ENCODE measurements around the gene CAPN5.

CAPN5 gene

GRCh38 chr11:77155082-77155475, 88.3 kb downstream of the CAPN5 start:
- DNase-seq: no peak

DNA sequence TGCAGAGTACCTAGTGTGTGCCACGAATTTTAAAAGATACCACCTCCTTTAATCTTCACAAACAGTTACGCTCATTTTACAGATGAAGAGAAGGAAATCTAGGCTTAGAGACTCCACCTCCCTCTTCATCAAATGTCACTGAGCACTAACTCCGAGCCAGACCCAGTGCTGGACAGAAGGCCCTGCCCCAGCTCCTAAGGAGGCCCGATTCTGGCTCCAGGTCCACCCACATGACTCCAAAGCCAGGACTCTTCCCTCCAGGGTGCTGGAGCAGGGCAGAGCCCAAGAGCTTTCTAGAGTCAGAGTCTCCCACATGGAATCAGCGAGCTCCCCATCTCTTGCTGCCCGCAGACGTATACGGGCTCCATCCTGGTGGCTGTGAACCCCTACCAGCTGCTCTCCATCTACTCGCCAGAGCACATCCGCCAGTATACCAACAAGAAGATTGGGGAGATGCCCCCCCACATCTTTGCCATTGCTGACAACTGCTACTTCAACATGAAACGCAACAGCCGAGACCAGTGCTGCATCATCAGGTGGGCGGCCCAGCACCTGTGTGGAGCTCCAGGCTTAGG, 88.9 kb downstream of the CAPN5 start:
- no peak for DNase-seq

- DNase-seq: no peak
Observed at GRCh38 chr11:77156396-77157195, 89.8 kb downstream of the CAPN5 start.

GRCh38 chr11:77158041-77158695, 91.4 kb downstream of the CAPN5 start:
- no peak for DNase-seq

- no peak for DNase-seq
Observed at GRCh38 chr11:77159219-77159936, 92.6 kb downstream of the CAPN5 start.

GRCh38 chr11:77159937-77160495, 93.2 kb downstream of the CAPN5 start:
- DNase-seq: no peak

GRCh38 chr11:77163271-77163670, 96.5 kb downstream of the CAPN5 start:
- no peak for DNase-seq

DNA sequence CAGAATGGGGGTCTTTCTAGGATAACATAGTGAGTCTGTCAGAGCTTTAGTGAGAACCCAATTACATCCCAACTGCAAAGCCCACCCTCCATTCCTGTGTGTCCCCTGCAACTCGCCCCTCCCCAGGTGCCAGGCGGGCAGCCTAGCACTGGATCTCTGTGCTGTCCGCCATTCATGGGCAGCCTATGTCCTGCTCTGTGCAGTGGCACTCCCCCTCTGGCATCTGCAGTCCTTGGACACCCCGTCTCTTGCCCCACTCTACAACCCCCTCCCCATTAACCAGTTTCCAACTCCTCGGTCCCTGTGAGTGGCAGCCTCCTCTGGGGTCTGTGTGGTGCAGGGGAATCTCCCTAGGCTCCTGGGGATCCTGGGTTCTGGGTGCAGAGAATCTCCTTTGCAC, 98.3 kb downstream of the CAPN5 start:
- DNase-seq: no peak

DNA sequence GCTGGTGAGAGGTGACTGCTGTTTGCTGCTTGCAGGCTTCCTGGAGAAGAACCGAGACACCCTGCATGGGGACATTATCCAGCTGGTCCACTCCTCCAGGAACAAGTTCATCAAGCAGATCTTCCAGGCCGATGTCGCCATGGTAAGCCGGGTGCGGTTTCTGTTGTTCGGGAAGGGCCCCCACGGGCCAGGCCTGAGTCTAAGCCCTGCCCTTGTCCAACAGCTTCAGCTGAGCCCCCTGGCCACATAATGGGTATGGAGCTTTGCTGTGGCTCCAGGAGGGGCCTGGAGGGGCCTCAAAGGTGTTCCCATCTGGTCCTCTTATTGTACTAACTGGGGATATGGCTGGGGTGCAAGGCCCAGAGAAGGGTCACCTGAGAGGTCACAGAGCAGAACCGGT, 99.2 kb downstream of the CAPN5 start:
- no peak for DNase-seq

GRCh38 chr11:77167111-77167626, 100.4 kb downstream of the CAPN5 start:
- DNase-seq: no peak

DNA sequence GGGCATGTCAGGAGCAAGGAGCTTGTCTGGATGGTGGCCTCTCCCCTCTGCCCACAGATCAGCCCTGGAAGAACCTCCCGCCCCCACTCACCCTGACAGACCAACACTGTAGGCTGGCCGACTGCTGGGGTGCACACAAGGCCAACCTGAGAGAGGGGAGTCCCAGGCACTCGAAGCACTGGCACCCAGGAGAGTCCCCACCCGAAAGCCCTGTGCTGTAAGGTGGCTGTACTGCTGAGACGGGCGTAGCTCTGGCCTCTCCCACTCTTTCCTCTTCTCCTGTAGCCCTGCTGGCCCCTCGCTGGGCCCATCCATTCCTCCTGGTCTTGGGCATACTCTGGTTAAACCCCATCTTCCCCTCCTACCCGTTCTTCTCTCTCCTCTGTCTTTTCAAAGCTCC, 101.0 kb downstream of the CAPN5 start:
- DNase-seq: no peak

DNA sequence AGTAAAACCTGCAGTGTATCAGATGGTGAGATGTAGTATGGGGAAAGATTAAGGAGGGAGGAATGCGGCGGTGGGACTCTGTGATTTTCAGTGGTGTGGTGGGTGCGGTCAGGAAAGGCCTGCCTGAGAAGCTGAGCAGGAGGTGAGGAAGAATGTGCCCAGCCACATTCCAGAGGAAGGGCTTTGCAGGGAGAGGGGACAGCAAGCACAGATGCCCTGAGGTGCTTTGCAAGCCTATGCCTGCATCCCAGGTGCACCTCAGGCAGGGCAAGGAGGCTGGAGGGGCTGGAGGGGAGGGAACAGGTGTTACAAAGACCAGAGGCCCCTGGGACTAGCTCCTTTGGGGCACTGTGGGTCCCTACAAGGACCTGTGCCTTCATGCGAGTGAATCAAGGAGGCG, 103.3 kb downstream of the CAPN5 start:
- DNase-seq: no peak

DNA sequence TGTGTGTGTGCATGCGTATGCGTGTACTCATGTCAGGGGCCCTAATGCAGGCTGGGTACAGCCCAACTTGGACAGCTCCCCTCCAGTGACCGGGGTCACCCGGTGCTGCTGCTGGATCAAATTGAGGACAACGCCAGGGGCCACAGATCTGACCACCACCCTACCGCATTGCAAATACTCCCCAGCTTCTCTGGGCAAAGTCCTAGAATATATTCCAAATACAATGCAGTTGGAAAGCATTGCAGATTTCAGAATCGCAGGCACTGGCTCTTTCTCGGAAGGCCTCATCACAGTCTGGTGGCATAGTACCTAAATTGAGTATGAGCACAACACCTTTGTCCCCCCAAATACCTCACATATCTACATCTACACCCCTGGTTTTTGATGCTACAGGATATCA, 104.5 kb downstream of the CAPN5 start:
- DNase-seq: no peak

DNA sequence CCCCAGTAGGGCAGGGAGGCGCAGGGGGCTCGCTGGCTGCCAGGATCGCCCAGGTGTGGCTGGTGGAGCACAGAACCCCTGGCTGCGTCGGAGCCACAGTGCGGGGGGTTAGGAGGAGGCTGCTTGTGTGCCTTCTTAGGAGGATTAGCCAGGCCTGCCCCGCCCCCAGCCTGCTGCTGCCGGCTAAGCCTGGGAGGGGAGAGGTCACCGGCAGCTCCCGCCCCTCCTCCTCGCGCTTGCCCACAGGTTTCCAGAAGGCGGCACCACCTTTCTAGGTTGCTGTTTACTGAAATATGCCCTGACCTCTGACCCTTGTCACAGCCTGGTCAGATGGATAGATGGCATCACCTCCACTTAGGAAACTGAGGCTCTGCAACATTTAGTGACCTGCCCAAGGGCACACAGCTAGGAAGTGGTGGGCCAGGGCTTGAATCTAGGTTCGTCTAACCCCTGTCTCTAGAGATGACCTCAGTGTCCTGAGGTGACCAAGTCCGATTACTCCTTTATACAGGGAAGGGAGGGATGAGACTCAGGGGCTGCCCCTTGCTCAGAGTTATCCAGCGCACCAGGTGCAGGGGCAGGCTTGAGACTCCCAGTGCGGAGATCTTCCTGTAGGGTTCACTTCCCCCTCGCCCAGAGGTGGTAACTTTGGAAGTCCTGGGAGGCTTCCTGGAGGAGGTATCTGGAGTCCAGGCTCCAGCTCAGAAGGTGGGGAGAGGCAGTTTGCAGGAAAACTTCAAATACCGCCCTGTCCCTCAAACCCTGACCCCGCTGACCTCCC, 105.3 kb downstream of the CAPN5 start:
- DNase-seq: no peak

GRCh38 chr11:77172666-77172982, 105.9 kb downstream of the CAPN5 start:
- DNase-seq: no peak

DNA sequence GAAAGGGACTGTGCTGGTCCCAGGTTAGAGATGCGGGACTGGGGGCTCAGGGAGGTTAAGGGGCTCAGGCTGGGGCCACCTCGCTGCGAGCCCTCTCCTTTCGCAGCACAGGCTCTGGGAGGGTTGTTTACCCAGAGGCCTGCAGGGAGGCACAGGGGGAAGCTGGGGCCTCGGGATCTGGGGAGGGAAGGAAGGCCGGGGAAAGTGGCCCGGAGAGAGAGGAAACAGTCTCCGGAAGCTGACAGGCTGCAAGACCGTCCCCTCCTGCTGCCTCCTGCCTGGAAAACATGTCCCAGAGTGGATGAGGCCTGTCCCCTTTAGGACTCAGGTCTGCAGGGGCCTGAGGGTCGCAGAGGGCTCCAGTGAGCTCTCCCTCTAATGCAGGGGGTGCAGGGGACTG, 106.7 kb downstream of the CAPN5 start:
- no peak for DNase-seq

GRCh38 chr11:77174559-77174958, 107.8 kb downstream of the CAPN5 start:
- DNase-seq: no peak

DNA sequence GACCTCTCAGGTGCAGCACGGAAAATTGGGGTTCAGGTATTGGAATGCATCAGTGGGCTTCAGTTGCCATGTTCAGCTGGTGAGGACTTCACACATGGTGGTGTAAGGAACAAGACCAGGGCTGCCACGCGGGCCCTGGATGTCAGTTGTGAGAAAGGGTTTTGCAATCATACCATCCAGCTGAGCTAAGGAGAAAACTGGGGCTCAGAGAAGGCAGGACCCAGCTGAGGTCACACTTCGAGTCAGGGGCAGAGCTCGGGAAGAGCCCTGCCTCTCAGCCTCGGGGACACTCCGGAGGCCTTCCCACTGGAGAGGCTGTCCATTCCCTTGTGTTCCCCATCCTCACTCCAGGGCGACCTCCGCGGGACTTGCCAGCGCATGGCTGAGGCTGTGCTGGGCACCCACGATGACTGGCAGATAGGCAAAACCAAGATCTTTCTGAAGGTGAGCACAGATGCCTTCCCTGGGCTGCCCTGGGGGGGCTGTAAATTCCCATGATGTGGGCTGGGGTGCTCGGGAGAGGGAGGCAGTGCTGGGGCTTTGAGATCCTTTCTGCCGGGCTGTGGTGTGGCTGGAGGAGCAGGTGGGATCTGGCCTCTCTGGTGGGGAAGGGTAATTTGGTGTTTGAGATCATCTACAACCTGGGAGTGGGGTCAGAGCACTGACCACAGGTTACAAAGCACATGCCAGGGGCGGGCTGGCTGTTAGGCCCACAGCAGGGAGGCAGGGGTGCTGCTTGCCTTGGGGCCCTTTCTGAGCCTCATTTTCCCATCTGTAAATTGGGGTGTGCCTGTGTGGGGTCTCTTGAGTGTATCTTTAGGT, 108.5 kb downstream of the CAPN5 start:
- DNase-seq: no peak

Data from activated CD4-positive, CD25-positive, alpha-beta regulatory T cell treated with anti-CD3 and anti-CD28 coated beads, Interleukin-2, amount 50 U/mL, for 72 hours (primary cell).